ENCODE data around the gene F13A1.
A peak's percentile ranks its signal among the peaks of the same experiment; 100 is the strongest.

The F13A1 gene

DNA sequence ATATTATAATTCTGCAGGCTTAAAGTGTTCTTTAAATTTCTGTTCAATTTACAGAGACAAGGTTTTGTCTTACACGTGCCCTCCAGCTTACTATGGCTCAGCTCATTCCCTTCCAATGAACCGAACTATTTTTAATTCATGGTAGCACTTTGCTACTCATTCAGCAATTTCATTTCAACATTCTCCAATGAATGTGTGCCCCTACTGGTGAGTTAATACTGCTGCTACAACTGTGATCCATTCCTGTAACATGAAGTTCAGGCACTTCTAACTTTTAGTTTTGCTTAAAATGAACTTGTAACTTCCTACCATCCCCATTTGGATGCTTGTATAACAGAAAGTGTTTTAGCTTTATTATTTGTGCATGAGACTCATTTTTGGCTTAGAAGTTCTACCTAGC, 99.7 kb downstream of the F13A1 start:
- Histone ChIP-seq H3K27ac (replicated peaks) (no peak overlapping the region), H3K27me3 (ENCODE audit: insufficient read depth, poor library complexity, severe bottlenecking) (no peaks in the 10 kb centered on the region), H3K4me3 (replicated peaks; ENCODE audit: insufficient read depth, low read length) (no peak overlapping the region)
- no peak for DNase-seq (ENCODE audit: low read depth in 1 of 2, low spot score in 1 of 2)
- no peak for TF ChIP-seq GABPA (IDR thresholded peaks at IDR 0.05; ENCODE audit: low read depth)
- TF ChIP-seq, protein P1, sequence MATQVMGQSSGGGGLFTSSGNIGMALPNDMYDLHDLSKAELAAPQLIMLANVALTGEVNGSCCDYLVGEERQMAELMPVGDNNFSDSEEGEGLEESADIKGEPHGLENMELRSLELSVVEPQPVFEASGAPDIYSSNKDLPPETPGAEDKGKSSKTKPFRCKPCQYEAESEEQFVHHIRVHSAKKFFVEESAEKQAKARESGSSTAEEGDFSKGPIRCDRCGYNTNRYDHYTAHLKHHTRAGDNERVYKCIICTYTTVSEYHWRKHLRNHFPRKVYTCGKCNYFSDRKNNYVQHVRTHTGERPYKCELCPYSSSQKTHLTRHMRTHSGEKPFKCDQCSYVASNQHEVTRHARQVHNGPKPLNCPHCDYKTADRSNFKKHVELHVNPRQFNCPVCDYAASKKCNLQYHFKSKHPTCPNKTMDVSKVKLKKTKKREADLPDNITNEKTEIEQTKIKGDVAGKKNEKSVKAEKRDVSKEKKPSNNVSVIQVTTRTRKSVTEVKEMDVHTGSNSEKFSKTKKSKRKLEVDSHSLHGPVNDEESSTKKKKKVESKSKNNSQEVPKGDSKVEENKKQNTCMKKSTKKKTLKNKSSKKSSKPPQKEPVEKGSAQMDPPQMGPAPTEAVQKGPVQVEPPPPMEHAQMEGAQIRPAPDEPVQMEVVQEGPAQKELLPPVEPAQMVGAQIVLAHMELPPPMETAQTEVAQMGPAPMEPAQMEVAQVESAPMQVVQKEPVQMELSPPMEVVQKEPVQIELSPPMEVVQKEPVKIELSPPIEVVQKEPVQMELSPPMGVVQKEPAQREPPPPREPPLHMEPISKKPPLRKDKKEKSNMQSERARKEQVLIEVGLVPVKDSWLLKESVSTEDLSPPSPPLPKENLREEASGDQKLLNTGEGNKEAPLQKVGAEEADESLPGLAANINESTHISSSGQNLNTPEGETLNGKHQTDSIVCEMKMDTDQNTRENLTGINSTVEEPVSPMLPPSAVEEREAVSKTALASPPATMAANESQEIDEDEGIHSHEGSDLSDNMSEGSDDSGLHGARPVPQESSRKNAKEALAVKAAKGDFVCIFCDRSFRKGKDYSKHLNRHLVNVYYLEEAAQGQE (IDR thresholded peaks at IDR 0.05; ENCODE audit: insufficient replicate concordance, low read depth): no peak
- TF ChIP-seq, protein P2, sequence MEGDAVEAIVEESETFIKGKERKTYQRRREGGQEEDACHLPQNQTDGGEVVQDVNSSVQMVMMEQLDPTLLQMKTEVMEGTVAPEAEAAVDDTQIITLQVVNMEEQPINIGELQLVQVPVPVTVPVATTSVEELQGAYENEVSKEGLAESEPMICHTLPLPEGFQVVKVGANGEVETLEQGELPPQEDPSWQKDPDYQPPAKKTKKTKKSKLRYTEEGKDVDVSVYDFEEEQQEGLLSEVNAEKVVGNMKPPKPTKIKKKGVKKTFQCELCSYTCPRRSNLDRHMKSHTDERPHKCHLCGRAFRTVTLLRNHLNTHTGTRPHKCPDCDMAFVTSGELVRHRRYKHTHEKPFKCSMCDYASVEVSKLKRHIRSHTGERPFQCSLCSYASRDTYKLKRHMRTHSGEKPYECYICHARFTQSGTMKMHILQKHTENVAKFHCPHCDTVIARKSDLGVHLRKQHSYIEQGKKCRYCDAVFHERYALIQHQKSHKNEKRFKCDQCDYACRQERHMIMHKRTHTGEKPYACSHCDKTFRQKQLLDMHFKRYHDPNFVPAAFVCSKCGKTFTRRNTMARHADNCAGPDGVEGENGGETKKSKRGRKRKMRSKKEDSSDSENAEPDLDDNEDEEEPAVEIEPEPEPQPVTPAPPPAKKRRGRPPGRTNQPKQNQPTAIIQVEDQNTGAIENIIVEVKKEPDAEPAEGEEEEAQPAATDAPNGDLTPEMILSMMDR (IDR thresholded peaks at IDR 0.05; ENCODE audit: insufficient read depth, low read length): peak; percentile 18
- no peak for TF ChIP-seq SPI1 (IDR thresholded peaks at IDR 0.05; ENCODE audit: borderline replicate concordance, low read depth)

DNA sequence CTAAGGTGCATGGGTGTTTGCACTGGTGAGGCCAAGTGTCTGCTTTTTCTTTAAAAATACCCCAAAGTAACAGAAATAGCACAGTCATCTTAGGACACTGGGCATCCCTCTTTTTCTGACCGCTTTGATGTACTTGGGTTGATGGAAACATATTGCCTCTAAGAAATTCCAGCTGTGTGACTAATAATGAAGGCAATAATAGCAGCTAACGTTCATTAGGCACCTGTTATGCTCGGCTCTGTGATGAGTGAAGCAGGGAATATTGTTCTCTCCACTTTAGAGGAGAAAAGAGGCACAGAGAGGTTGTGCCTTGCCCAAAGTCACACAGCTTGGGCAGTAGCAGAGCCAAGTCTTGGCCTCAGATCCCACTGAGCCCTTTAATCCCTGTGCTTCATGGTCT, 100.7 kb downstream of the F13A1 start:
- H3K4me3 ChIP-seq (replicated peaks; ENCODE audit: insufficient read depth, low read length): no peak overlapping the region

DNA sequence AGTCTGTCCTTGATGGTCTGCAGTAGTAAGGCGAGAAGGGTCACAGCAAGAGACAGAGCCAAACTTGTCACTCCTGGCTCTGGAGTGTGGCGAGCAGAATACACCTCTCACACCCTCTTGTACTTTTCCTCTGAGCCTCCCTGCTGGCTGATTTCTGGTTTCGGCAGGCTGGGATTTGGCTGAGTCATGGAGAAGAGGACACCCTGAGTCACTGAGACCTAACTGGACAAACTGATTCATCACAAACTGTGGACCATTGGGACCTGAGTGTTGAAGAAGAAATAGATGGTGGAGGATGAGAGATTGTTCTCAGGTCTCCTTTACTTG, 101.7 kb downstream of the F13A1 start:
- H3K4me3 ChIP-seq (replicated peaks; ENCODE audit: insufficient read depth, low read length): no peak overlapping the region
- TF ChIP-seq GABPA (IDR thresholded peaks at IDR 0.05; ENCODE audit: low read depth): no peak
- TF ChIP-seq, protein P1 (IDR thresholded peaks at IDR 0.05; ENCODE audit: insufficient replicate concordance, low read depth): no peak
- TF ChIP-seq POLR2AphosphoS5 (IDR thresholded peaks at IDR 0.05; ENCODE audit: low read depth): no peak
- TF ChIP-seq SPI1 (IDR thresholded peaks at IDR 0.05; ENCODE audit: borderline replicate concordance, low read depth): no peak
- TF ChIP-seq, protein P2 (IDR thresholded peaks at IDR 0.05; ENCODE audit: insufficient read depth, low read length): no peak
- no peaks in the 10 kb centered on the region for H3K27me3 ChIP-seq (ENCODE audit: insufficient read depth, poor library complexity, severe bottlenecking)
- no peak overlapping the region for H3K27ac ChIP-seq (replicated peaks)
- no peak for DNase-seq (ENCODE audit: low read depth in 1 of 2, low spot score in 1 of 2)

More for the DNA sequence above, 100.7 kb downstream of the F13A1 start:
- Histone ChIP-seq H3K27ac (replicated peaks) (no peak overlapping the region), H3K27me3 (ENCODE audit: insufficient read depth, poor library complexity, severe bottlenecking) (no peaks in the 10 kb centered on the region)
- DNase-seq (ENCODE audit: low read depth in 1 of 2, low spot score in 1 of 2): no peak
- TF ChIP-seq, protein P1 (IDR thresholded peaks at IDR 0.05; ENCODE audit: insufficient replicate concordance, low read depth): no peak
- no peak for TF ChIP-seq POLR2AphosphoS5 (IDR thresholded peaks at IDR 0.05; ENCODE audit: low read depth)
- TF ChIP-seq, protein P2 (IDR thresholded peaks at IDR 0.05; ENCODE audit: insufficient read depth, low read length): no peak
- no peak for TF ChIP-seq GABPA (IDR thresholded peaks at IDR 0.05; ENCODE audit: low read depth)
- TF ChIP-seq SPI1 (IDR thresholded peaks at IDR 0.05; ENCODE audit: borderline replicate concordance, low read depth): no peak
